Neural cell (in vitro differentiated cells): ENCODE results near the gene OLIG1.

Experiments used
- CTCF ChIP-seq: fragments of 450-650 bp; IDR thresholded peaks from 2 replicates; pipeline ENCODE4 v1.5.1; 2014; ENCODE audit warnings: antibody characterized with exemption, mild to moderate bottlenecking, moderate library complexity; ENCODE audit not compliant: poor library complexity, severe bottlenecking
- EP300 ChIP-seq: fragments of 450-650 bp; conservative IDR thresholded peaks from 2 replicates; pipeline ENCODE4 v1.6.1; 2014; ENCODE audit warnings: antibody characterized with exemption, mild to moderate bottlenecking, moderate library complexity; ENCODE audit not compliant: poor library complexity, severe bottlenecking
- EZH2 ChIP-seq: fragments of 200-600, 300-800 bp; shearing (Covaris generic), sonication (generic); IDR thresholded peaks from 2 replicates; pipeline ENCODE4 v1.6.1; 2014; ENCODE audit warnings: antibody characterized with exemption, low read length, borderline replicate concordance, mild to moderate bottlenecking; ENCODE audit not compliant: insufficient read depth, poor library complexity, severe bottlenecking
- POLR2AphosphoS5 ChIP-seq: IDR thresholded peaks from 2 replicates; pipeline ENCODE4 v1.6.1; 2012
- SMC3 ChIP-seq: fragments of 450-650 bp; conservative IDR thresholded peaks from 2 replicates; pipeline ENCODE4 v1.6.1; 2014; ENCODE audit warnings: antibody characterized with exemption, mild to moderate bottlenecking, moderate library complexity; ENCODE audit not compliant: poor library complexity

- TF ChIP-seq SMC3 (no peak), CTCF (no peak), POLR2AphosphoS5 (no peak), EZH2 (no peak), EP300 (no peak)
Observed at GRCh38 chr21:33067457-33067856, 2.5 kb upstream of the OLIG1 start.
